ENCODE results near the gene LCK.
"Not testable (repeated sequence)": the region's sequence is repeated elsewhere in the genome, so short reads cannot be mapped to it uniquely, and the experiment has no call there.

The LCK gene

DNA sequence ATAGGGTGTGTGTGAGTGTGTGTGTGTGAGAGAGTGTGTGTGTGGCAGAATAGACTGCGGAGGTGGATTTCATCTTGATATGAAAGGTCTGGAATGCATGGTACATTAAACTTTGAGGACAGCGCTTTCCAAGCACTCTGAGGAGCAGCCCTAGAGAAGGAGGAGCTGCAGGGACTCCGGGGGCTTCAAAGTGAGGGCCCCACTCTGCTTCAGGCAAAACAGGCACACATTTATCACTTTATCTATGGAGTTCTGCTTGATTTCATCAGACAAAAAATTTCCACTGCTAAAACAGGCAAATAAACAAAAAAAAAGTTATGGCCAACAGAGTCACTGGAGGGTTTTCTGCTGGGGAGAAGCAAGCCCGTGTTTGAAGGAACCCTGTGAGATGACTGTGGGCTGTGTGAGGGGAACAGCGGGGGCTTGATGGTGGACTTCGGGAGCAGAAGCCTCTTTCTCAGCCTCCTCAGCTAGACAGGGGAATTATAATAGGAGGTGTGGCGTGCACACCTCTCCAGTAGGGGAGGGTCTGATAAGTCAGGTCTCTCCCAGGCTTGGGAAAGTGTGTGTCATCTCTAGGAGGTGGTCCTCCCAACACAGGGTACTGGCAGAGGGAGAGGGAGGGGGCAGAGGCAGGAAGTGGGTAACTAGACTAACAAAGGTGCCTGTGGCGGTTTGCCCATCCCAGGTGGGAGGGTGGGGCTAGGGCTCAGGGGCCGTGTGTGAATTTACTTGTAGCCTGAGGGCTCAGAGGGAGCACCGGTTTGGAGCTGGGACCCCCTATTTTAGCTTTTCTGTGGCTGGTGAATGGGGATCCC, 22.5 kb downstream of the LCK start:
- DNase-seq (ENCODE audit: low read depth in 2 of 2): no peak

DNA sequence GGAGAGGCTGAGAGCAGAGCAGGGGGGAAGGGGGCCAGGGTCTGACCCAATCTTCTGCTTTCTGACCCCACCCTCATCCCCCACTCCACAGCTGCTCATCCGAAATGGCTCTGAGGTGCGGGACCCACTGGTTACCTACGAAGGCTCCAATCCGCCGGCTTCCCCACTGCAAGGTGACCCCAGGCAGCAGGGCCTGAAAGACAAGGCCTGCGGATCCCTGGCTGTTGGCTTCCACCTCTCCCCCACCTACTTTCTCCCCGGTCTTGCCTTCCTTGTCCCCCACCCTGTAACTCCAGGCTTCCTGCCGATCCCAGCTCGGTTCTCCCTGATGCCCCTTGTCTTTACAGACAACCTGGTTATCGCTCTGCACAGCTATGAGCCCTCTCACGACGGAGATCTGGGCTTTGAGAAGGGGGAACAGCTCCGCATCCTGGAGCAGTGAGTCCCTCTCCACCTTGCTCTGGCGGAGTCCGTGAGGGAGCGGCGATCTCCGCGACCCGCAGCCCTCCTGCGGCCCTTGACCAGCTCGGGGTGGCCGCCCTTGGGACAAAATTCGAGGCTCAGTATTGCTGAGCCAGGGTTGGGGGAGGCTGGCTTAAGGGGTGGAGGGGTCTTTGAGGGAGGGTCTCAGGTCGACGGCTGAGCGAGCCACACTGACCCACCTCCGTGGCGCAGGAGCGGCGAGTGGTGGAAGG, 23.7 kb downstream of the LCK start:
- no peak for DNase-seq (ENCODE audit: low read depth in 2 of 2)

DNA sequence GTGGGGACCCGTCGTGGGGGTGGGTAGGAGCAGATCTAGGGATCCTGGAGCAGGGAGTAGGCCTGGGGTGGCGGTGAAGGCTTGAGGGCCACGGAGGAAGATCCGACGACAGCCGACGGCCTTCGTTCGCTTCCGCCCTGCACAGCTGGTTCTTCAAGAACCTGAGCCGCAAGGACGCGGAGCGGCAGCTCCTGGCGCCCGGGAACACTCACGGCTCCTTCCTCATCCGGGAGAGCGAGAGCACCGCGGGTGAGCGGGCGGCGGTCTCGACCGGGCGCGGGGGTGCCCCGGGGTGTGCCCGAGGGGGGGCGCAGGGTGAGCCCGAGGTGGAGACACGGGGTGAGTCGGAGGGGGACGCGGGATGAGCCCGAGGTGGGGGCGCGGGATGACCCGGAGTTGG, 24.4 kb downstream of the LCK start:
- no peak for DNase-seq (ENCODE audit: low read depth in 2 of 2)

DNA sequence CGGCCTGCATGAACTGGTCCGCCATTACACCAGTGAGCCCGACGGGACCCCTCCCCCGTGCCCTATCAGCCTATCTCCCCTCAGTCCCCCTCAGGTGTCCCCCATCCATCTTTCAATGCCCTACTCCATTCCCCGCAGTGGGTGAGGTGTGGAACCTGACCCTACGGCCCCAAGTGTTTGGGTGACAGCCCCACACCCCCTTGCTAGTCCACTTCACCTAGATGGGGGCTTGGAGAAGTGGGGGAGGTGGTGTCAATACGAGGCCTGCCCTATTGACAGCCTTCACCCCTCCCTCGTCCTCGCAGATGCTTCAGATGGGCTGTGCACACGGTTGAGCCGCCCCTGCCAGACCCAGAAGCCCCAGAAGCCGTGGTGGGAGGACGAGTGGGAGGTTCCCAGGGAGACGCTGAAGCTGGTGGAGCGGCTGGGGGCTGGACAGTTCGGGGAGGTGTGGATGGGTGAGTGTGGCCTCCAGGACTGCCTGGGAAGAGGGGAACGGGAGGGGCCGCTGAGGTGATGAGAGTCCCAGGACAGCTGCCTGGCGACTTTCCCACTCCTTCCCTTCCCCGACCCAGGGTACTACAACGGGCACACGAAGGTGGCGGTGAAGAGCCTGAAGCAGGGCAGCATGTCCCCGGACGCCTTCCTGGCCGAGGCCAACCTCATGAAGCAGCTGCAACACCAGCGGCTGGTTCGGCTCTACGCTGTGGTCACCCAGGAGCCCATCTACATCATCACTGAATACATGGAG, 25.1 kb downstream of the LCK start:
- no peak for DNase-seq (ENCODE audit: low read depth in 2 of 2)

DNA sequence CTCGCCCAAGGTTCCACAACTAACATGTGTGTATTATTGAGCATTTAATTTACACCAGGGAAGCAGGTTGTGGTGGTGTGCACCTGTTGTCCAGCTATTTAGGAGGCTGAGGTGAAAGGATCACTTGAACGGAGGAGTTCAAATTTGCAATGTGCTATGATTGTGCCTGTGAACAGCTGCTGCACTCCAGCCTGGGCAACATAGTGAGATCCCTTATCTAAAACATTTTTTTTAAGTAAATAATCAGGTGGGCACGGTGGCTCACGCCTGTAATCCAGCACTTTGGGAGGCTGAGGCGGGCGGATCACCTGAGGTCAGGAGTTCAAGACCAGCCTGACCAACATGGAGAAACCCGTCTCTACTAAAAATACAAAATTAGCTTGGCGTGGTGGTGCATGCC, 33.7 kb downstream of the LCK start:
- DNase-seq (ENCODE audit: low read depth in 2 of 2): not testable (repeated sequence)

DNA sequence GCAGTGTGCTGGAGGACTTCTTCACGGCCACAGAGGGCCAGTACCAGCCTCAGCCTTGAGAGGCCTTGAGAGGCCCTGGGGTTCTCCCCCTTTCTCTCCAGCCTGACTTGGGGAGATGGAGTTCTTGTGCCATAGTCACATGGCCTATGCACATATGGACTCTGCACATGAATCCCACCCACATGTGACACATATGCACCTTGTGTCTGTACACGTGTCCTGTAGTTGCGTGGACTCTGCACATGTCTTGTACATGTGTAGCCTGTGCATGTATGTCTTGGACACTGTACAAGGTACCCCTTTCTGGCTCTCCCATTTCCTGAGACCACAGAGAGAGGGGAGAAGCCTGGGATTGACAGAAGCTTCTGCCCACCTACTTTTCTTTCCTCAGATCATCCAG, 34.6 kb downstream of the LCK start:
- DNase-seq (ENCODE audit: low read depth in 2 of 2): no peak

DNA sequence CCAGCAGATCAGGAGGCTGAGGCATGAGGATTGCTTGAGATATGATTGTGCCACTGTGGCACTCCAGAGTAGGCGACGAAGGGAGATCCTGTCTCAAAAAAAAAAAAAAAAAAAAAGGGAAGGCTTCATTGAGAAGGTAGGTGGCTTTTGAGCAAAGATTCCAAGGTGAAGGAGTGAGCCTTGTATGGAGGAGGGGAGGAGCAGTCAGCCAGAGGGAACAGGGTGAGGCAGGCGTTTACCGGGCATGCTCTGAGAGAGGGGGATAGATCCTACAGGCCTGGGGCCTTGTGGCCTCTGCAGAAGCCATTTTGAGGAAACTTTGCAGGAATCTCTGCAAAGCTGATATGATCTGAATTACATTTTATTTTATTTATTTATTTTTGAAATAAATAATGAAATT, 35.7 kb downstream of the LCK start:
- DNase-seq (ENCODE audit: low read depth in 2 of 2): no peak

DNA sequence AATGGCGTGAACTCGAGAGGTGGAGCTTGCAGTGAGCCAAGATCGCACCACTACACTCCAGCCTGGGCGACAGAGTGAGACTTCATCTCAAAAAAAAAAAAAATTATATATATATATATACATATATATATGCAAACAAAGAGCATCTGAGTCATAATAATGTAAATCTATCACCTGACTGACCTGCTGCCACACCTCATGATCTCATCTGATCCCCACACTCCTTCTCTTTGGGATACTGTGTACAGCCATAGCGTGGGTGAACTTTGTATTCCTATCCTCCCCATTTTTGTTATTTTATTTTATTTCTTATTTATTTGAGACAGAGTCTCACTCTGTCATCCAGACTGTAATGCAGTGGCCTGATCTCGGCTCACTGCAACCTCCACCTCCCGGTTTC, 38.2 kb downstream of the LCK start:
- no peak for DNase-seq (ENCODE audit: low read depth in 2 of 2)

DNA sequence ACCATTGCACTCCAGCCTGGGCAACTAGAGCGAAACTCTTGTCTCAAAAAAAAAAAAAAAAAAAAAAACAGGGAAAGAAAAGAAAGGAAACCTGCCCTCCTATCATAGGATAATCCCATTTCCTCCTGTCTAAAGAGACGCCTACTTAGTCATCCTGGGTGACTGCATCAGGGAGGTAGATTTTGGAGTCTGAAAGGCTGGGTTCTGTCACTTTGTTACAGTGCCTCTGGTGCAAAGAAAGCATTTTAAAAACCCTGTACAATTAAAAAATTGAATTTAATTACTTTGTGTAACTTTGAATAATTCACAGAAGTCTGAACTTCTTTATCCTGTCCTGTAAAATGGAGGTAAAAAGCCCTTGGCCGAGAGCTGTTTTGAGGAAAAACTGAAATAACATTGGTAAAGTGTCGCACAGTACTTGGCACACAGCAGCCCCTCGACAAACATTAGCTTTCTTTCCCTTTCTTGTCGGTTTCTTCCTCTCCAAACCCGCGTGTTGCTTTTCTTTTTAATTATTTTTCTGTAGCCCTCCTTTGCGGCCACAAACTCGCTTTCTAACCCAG, 40.2 kb downstream of the LCK start:
- DNase-seq (ENCODE audit: low read depth in 2 of 2): no peak

DNA sequence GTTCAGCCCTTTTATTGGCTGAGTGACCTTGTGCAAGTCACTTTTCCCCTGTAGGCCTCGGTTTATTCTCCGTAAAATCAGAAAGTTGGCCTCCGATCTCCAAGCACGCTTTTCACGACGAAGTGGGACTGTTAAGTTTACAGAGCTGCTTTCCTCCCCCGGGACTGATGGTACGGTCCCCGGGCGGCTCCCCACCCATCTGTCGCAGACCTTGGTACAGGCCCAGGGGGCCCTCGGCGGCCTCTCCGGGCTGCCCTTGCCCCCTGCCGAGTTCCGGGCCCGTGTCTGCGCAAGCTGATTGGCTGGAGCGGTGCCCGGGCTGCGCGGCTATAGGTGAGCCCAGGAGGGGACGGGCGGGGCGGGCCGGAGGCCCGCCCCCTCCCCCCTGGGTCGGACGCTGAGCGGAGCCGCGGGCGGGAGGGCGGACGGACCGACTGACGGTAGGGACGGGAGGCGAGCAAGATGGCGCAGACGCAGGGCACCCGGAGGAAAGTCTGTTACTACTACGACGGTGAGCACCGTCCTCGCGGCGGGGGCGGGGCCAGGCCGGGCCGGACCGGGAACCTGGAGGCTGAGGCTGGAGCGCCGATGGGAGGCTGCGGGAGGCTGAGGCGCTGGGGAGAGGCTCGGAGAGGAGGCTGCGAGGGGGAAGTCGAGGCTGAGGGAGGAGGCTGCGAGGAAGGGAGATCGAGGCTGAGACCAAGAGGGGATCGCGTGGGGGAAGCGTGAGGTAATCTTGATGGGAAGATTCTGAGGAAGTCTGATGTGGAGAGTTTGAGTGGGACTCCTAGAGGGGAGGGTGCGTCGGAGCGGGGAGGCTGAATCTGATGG, 40.9 kb downstream of the LCK start, which contains the start of gene HDAC1:
Gene HDAC1 (plus strand): TSS at position 376 of the 831 bp plus-strand sequence. CDS start 87 bp downstream, at position 463.
- peak; percentile 86 to 89 for DNase-seq (ENCODE audit: low read depth in 2 of 2)

DNA sequence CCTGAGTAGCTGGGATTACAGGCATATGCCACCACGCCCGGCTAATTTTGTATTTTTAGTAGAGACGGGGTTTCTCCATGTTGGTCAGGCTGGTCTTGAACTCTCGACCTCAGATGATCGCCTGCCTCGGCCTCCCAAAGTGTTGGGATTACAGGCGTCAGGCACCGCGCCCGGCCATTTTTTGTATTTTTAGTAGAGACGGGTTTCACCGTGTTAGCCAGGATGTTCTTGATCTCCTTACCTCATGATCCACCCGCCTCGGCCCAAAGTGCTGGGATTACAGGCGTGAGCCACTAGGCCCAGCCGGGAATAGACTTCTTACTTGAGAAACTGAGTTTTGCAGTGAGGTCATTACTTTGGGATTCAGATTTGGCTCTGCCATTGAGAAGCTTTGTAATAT, 47.1 kb downstream of the LCK start:
- not testable (repeated sequence) for DNase-seq (ENCODE audit: low read depth in 2 of 2)

DNA sequence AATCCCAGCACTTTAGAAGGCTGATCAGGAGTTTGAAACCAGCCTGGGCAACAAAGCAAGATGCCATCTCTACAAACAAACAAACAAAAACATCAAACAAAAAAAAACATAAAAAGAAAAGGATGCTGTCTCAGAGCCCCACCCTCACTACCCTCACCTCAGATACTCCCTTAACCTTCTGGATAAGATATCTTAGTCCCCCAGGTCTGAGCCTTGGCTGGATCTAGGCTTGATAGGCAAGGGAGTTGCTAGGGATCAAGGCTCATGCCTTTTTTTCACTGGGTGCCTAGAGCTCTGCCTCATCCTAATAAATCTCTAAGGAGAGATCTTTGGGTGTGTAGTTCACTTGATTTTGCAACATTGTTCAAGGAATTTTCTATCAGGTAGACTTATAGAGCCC, 48.3 kb downstream of the LCK start:
- DNase-seq (ENCODE audit: low read depth in 2 of 2): no peak

DNA sequence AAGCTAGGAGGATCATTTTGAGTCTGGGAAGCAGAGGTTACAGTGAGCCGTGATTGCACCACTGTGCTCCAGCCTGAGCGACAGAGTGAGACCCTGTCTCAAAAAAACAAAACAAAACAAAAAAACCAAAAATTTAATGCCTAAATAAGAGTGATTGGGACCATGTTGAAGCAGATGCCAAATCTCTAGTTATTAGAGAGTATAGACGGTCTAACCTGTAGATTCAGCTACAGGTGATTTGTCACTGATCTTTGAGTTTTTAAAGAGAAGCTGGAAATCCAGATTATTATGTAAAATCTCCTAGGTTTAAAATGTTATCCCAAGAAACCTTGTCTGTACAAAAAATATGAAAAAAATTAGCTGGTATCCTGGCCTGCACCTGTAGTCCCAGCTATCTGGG, 52.3 kb downstream of the LCK start:
- no peak for DNase-seq (ENCODE audit: low read depth in 2 of 2)

DNA sequence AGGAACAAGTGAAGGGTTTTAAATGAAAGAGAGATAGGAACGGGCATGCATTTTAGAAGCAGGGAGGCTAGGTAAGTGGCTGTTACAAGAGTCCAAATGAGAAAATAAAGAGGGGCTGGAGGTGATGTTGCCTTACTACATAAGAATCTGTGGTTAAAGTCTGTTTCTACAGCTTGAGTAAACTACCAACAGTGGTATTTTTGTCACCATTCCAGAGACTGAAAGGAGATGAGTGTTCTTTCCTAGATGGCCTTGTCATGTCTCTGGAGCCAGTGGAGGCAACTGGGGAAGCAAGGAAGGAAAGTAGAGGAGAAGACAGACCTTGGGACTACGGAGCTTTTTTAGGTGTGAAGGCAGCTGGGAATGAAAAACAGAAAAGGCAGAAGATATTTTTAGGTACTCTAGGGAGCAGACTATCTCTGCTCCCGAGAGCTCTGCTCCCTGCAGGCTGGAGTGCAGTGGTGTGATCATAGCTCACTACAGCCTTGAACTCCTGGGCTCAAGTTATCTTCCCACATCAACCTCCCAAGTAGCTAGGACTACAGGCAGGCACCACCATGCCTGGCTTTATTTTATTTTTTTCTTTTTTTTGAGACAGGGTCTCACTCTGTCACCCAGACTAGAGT, 53.0 kb downstream of the LCK start:
- DNase-seq (ENCODE audit: low read depth in 2 of 2): no peak

DNA sequence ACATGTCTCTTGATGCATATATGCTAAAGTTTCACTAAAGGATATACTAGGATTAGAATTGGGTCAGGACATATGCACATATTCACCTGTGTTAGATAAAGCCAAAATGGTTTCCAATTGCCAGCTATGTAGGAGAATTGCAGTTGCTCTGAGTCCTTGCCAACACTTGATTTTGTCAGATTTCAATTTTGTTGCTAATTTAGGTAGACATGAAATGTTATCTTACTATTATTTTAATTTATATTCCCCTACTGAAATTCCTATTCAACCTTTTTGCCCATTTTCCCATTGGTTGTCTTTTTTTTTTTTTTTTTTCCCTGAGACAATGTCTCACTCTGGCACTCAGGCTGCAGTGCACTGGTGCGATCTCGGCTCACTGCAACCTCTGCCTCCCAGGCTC, 54.2 kb downstream of the LCK start:
- no peak for DNase-seq (ENCODE audit: low read depth in 2 of 2)

DNA sequence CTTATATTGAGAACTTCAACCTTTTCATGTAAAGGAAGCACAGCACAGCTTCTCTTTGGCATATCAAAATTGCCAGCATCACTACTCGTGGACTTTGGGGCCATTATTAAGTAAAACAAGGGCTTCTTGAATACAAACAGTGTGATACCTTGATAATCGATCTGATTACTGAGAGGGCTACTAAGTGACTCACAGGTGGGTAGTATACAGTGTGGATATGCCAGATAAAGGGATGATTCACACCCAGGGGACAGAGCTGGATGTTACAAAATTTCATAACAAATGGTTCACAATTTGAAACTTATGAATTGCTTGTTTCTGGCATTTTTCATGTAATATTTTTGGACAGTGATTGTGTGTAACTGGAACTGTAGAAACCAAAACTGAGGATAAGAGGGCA, 56.3 kb downstream of the LCK start:
- no peak for DNase-seq (ENCODE audit: low read depth in 2 of 2)

DNA sequence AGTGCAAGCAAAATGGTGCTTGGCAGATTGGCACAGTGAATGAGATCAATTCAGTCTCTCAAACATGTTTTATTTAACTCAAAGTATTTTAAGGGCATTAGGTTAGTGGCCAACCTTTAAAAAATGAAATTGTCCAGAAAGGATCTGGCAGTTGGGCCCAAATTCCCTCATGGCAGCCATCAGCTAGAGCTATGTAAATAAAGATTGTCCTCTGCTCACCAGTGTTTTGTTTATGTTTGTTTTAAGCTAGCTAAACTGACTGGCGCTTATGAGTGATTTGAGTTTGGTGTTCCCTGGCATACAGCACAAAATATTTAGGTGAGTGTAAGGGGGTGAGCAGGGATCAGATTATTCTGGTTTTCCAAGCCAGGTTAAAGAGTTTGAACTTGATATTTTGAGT, 58.9 kb downstream of the LCK start:
- DNase-seq (ENCODE audit: low read depth in 2 of 2): no peak

DNA sequence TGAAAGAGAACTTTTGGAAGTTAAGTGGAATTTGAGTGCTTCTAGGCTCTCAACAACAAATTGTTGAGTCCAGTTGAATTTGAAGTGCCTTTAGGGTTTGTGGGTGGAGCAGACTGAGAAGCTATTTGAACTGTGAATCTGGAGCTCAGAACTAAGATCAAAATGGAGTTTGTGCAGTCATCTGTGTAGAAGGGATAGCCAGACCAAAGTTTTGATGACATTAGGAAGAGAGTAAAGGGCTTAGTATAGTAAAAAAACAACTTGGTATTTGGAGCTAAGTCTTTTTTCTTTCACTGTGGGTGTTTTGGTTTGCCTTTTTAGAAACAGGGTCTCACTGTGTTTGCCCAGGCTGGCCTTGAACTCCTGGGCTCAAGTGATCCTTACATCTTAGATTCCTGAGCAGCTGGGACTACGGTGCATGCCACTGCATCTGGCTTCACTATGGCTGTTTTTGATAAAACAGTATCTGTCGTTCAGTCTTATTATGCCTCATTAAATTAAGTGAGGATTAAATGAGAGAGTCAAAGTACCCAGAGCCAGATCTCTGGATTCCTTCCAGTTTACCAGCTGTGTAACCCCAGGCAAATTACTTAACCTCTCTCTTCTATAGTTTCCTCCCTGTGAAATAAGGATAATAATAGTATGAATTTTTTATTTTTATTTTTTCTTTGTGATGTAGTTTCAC, 60.8 kb downstream of the LCK start:
- DNase-seq (ENCODE audit: low read depth in 2 of 2): no peak

DNA sequence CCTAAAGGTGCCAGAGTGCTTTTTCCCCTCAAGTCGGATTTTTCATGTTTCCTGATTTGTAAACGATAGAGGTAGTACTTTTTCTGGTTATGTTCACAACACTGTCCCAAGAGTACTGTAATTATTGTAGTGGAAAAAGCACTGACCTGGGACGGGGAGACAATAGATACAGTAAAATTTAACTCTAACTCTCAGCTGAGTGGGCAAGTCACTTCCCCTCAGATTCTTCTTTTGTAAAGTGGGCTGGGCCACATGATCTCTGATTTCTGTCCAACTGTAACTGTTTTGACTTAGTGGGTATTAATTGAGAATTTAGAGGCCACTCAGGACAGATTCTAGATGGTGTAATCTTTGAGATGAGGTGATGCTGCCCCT, 65.8 kb downstream of the LCK start:
- DNase-seq (ENCODE audit: low read depth in 2 of 2): no peak

DNA sequence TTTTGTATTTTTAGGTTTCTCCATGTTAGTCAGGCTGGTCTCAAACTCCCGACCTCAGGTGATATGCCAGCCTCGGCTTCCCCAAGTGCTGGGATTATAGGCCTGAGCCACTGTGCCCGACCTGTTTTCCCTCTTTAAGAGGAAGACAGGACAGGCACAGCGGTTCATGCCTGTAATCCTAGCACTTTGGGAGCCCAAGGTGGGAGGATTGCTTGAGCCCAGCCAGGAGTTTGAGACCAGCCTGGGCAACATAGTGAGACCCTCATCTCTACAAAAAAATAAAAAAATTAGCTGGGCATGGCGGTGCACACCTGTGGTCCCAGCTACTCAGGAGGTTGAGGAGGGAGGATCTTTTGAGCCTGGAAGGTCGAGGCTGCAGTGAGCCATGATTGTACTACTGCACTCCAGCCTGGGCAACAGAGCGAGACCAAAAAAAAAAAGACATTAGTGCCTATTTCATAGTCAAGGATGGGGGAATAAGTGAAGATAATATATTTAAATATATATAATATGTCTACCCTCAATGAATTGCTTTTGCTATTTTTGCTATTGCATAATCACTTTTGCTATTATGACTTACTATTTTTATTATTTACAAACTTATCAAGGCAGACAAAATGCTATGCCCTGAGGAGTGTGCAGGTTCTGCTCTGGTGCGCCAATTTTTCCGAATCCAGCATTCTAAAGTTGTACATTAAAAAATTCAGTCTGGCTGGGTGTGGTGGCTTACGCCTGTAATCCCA, 67.2 kb downstream of the LCK start:
- no peak for DNase-seq (ENCODE audit: low read depth in 2 of 2)

Data from fibroblast of skin of left biceps (primary cell).